Upper lobe of left lung (tissue), 6 donors: Measurements from ENCODE around the gene RAB29. TPM values are rescaled to one million over a fixed set of nuclear protein-coding genes. Genes with fewer than 3 reads are reported as not detected.

Experiments
- ATAC-seq, 2 donors: fragments of 200-7000 bp; cut with Tn5 transposase; one replicate each; pipeline ENCODE4 v1.9.1; 2022; ENCODE audit warnings: mild to moderate bottlenecking in 2 of 2, moderate library complexity in 2 of 2; ENCODE audit not compliant: low FRiP score in 2 of 2
- DNase-seq, 2 donors: peaks; one replicate each; pipeline ENCODE4 v3.0.0-alpha.2; 2019 to 2020
- H3K27ac ChIP-seq, 4 donors: fragments of 200-600 bp; sonication (generic); one replicate each; pipeline ENCODE4 v1.5.1; 2016 to 2019
- H3K27me3 ChIP-seq, 4 donors: fragments of 200-600 bp; sonication (generic); one replicate each; pipeline ENCODE4 v1.5.1; 2017 to 2019
- H3K36me3 ChIP-seq, 4 donors: fragments of 200-600 bp; sonication (generic); one replicate each; pipeline ENCODE4 v1.5.1; 2016 to 2019
- H3K4me1 ChIP-seq, 4 donors: fragments of 200-600 bp; sonication (generic); one replicate each; pipeline ENCODE4 v1.5.1; 2018 to 2019
- H3K4me3 ChIP-seq, 4 donors: fragments of 200-600 bp; sonication (generic); one replicate each; pipeline ENCODE4 v1.5.1; 2017 to 2019; ENCODE audit warnings: mild to moderate bottlenecking in 2 of 4, moderate library complexity in 1 of 4
- H3K9me3 ChIP-seq, 4 donors: fragments of 200-600 bp; sonication (generic); one replicate each; pipeline ENCODE4 v1.5.1; 2018 to 2019
- EP300 ChIP-seq, 4 donors: sonication (generic); formaldehyde crosslinking; IDR thresholded peaks; one replicate each; pipeline ENCODE4 v1.5.1; 2017; ENCODE audit warnings: antibody characterized with exemption in 4 of 4, control low read depth in 2 of 4
- POLR2A ChIP-seq, 4 donors: fragments of 450-650 bp; IDR thresholded peaks; one replicate each; pipeline ENCODE4 v1.5.1; 2016 to 2017; ENCODE audit warnings: antibody characterized with exemption in 4 of 4, mild to moderate bottlenecking in 2 of 4
- POLR2AphosphoS5 ChIP-seq, 2 donors: sonication (generic); formaldehyde crosslinking; IDR thresholded peaks; one replicate each; pipeline ENCODE4 v1.5.1; 2017; ENCODE audit warnings: antibody characterized with exemption in 2 of 2
- WGBS, 2 donors: methylation state at CpG; one replicate each; pipeline ENCODE4 v1.1.5; 2017 to 2018; 5-methylcytosine and 5-hydroxymethylcytosine counted together
- total RNA-seq, 6 donors: library from RNA; depleted of rRNA in 4 of 6; stranded (reverse); fragments of >200 nt in 4 of 6; gene quantifications; one replicate each; pipeline versions ENCODE4 v1.1.0 to v1.2.1, GENCODE V29; 2016 to 2021
- TF ChIP-seq, protein P1 (sequence below), 6 experiments: fragments of 450-650 bp in 4 of 6; fragments of 200-600 bp in 2 of 6; sonication (generic) in 2 of 6; IDR thresholded peaks; one replicate each; pipeline ENCODE4 v1.5.1; 2016 to 2019; ENCODE audit warnings: antibody characterized with exemption in 6 of 6
- donor health status: DM: no; HTN: no; CAD: no; lungs with moderate emphysema.
- donor health status: DM: no; HTN: yes; CAD: no; lungs with severe emphysema.

The RAB29 gene
- total RNA-seq, 6 donors from 2014 or later: 17.8 to 27.6 (median 25.1) TPM

DNA sequence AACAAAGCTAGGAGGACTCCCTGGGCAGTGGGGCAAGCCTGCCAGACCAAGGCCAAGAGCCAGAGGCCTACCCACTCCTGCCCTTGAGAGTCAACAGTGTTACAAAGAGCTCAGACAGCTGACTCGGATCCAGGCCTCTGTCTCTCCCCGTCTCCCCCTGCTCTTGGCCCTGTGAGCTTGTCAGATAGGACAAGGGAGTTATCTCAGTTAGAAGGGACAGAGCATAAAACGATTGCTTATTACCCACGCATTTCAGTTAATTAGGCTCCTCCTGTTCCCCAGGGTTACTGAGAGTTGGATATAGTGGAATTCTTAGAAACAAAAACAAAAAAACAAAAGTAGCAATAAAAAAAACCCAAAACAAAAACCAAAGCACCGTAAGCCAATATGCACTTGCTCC, 36.4 kb upstream of the RAB29 start:
- Histone ChIP-seq H3K9me3 (no peaks in the 10 kb centered on the region), H3K36me3 (peaks cover 0 to 7% (median 0%) of the 10 kb centered on the region in 4 donors), H3K4me3 (peak overlapping the region in 3 of 4 donors; percentile 83 to 89 (median 88)), H3K27ac (peak overlapping the region in 3 of 4 donors; percentile 81 to 92 (median 92)), H3K27me3 (no peaks in the 10 kb centered on the region), H3K4me1 (peaks cover 30 to 53% (median 37%) of the 10 kb centered on the region in 4 donors)
- DNase-seq (peak in 1 of 2 donors; percentile 72), ATAC-seq (no peak)
- 34 to 39% methylated on average over 4 to 5 of the region's 5 CpGs for WGBS, 2 donors
- TF ChIP-seq POLR2AphosphoS5 (IDR thresholded peaks at IDR 0.05) (no peak), POLR2A (IDR thresholded peaks at IDR 0.05) (no peak), EP300 (IDR thresholded peaks at IDR 0.05) (no peak)
- TF ChIP-seq, protein P1, sequence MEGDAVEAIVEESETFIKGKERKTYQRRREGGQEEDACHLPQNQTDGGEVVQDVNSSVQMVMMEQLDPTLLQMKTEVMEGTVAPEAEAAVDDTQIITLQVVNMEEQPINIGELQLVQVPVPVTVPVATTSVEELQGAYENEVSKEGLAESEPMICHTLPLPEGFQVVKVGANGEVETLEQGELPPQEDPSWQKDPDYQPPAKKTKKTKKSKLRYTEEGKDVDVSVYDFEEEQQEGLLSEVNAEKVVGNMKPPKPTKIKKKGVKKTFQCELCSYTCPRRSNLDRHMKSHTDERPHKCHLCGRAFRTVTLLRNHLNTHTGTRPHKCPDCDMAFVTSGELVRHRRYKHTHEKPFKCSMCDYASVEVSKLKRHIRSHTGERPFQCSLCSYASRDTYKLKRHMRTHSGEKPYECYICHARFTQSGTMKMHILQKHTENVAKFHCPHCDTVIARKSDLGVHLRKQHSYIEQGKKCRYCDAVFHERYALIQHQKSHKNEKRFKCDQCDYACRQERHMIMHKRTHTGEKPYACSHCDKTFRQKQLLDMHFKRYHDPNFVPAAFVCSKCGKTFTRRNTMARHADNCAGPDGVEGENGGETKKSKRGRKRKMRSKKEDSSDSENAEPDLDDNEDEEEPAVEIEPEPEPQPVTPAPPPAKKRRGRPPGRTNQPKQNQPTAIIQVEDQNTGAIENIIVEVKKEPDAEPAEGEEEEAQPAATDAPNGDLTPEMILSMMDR (IDR thresholded peaks at IDR 0.05): no peak

DNA sequence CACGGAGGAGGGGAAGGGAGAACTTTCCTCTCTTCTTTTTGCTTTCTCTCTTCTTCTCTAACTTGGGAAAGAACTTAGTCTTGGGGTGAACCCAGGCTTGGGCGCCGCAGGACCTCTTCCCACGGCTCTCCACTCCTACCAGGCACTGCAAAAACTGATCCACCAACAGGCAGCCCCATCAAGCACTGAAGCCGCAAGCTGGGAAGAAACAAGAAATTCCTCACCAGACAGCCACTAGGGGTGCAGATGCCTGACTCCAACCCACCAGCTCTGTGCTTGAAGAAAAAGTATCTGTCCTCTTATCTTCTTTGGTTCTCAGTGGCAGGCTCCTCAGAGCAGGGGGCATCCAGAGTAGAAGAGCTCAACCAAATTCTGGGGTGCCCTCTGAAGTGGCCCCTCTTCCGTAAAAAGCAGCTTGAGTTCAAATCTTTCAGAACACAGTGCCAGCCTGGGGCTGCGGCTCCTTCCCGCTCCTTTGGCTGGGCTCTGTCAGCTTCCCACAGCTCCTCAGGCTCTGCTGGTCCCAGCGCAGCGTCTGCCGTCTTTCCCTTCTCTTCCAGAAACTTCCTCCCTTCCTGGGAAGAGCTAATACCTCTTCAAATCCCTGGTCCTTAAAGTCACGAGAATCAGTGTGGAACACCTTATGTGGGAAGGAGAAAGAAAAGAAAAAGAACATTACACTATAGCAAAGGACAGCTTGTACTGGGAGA, 35.3 kb upstream of the RAB29 start:
- ATAC-seq: no peak
- no peaks in the 10 kb centered on the region for H3K9me3 ChIP-seq
- TF ChIP-seq, protein P1 (IDR thresholded peaks at IDR 0.05): peak in 1 of 6 experiments; percentile 7
- TF ChIP-seq EP300 (IDR thresholded peaks at IDR 0.05): no peak

DNA sequence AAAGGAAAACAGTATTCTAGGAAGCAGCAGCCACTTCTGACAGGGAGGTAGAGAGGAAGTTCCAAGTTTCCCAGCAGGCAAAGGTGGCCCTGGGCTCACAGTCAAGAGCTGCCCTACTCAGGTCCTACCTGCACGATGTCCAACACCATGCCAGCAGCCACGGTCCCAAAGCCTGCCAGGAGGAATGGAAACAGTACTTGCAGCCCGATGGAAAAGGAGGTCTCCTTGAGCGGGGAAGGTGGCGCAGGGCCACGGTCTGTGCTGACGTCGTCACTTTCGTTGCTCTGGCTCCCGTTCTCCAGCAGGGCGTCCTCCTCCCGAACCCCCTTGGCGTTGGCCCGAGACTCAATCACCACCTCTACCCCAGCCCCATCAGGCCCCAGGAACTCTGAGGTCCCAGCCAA, 34.7 kb upstream of the RAB29 start:
- ATAC-seq (no peak), DNase-seq (peak in 1 of 2 donors; percentile 69)
- H3K4me3 ChIP-seq: no peak overlapping the region
- H3K36me3 ChIP-seq: peaks cover 0 to 7% (median 0%) of the 10 kb centered on the region in 4 donors
- peaks cover 39 to 64% (median 51%) of the 10 kb centered on the region in 4 donors for H3K4me1 ChIP-seq
- TF ChIP-seq POLR2A (IDR thresholded peaks at IDR 0.05): no peak
- TF ChIP-seq POLR2AphosphoS5 (IDR thresholded peaks at IDR 0.05): no peak
- no peak for TF ChIP-seq EP300 (IDR thresholded peaks at IDR 0.05)
- TF ChIP-seq, protein P1 (IDR thresholded peaks at IDR 0.05): no peak
- no peak overlapping the region for H3K27ac ChIP-seq
- no peaks in the 10 kb centered on the region for H3K9me3 ChIP-seq
- H3K27me3 ChIP-seq: no peaks in the 10 kb centered on the region
- 86 to 94% methylated on average over 14 of the region's 14 CpGs for WGBS, 2 donors

More for the DNA sequence above, 35.3 kb upstream of the RAB29 start:
- H3K27me3 ChIP-seq: no peaks in the 10 kb centered on the region
- DNase-seq: no peak
- WGBS, 2 donors: 85 to 89% methylated on average over 12 of the region's 12 CpGs
- peaks cover 0 to 7% (median 0%) of the 10 kb centered on the region in 4 donors for H3K36me3 ChIP-seq
- peaks cover 34 to 58% (median 45%) of the 10 kb centered on the region in 4 donors for H3K4me1 ChIP-seq
- H3K4me3 ChIP-seq: no peak overlapping the region
- H3K27ac ChIP-seq: no peak overlapping the region

DNA sequence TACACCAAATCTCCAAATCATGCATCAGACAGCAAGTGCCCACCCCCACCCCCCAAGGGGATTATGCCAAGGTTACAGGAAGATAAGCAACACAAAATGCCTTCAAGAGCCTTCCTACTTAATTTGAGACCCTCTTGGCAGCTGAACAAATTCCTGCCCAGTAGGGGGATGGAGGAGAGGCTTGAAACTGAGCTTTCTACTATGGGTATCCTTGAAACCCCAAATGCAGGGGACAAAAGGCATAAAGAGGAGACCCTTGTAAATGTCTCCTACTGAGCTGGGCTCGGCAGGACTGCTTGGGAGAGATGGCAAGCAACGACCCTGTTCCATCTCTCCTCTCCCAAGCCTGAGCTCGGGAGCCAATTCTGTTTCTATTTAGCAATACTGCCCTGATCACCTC, 34.2 kb upstream of the RAB29 start:
- Histone ChIP-seq H3K9me3 (no peaks in the 10 kb centered on the region), H3K27me3 (no peaks in the 10 kb centered on the region), H3K4me1 (peaks cover 39 to 69% (median 52%) of the 10 kb centered on the region in 4 donors), H3K4me3 (no peak overlapping the region), H3K36me3 (peaks cover 0 to 7% (median 0%) of the 10 kb centered on the region in 4 donors), H3K27ac (no peak overlapping the region)
- ATAC-seq: no peak
- DNase-seq: no peak
- 72 to 85% methylated on average over 3 of the region's 3 CpGs for WGBS, 2 donors
- TF ChIP-seq EP300 (IDR thresholded peaks at IDR 0.05): no peak
- TF ChIP-seq POLR2AphosphoS5 (IDR thresholded peaks at IDR 0.05): no peak
- no peak for TF ChIP-seq POLR2A (IDR thresholded peaks at IDR 0.05)
- TF ChIP-seq, protein P1 (IDR thresholded peaks at IDR 0.05): no peak
